GM21447 (cell line): ENCODE data around the gene KRT85.

Source experiments
- ATAC-seq: cut with Tn5 transposase; IDR thresholded peaks from one replicate; pipeline ENCODE4 v1.9.1; 2021; ENCODE audit not compliant: unreplicated experiment

The KRT85 gene

GRCh38 chr12:52395761-52396434, 28.6 kb upstream of the KRT85 start:
- no peak for ATAC-seq

GRCh38 chr12:52394836-52395405, 27.6 kb upstream of the KRT85 start:
- ATAC-seq = no peak

- ATAC-seq = no peak
Observed at GRCh38 chr12:52392465-52393007, 25.3 kb upstream of the KRT85 start.

GRCh38 chr12:52391618-52392002, 24.3 kb upstream of the KRT85 start:
- ATAC-seq = no peak

GRCh38 chr12:52390739-52391617, 23.7 kb upstream of the KRT85 start:
- ATAC-seq = no peak

- no peak for ATAC-seq
Observed at GRCh38 chr12:52389313-52390207, 22.3 kb upstream of the KRT85 start.

GRCh38 chr12:52387859-52388258, 20.6 kb upstream of the KRT85 start:
- ATAC-seq = no peak

- no peak for ATAC-seq
Observed at GRCh38 chr12:52385226-52385702, 18.0 kb upstream of the KRT85 start, which contains the start of gene KRT84. TSS of gene KRT84 (minus strand) at chr12:52385652. CDS start at chr12:52385585, 67 bp downstream.

GRCh38 chr12:52383331-52383730, 16.1 kb upstream of the KRT85 start:
- no peak for ATAC-seq

- no peak for ATAC-seq
Observed at GRCh38 chr12:52382854-52383253, 15.6 kb upstream of the KRT85 start.

GRCh38 chr12:52381206-52381605, 13.9 kb upstream of the KRT85 start:
- ATAC-seq = no peak

- ATAC-seq = no peak
Observed at GRCh38 chr12:52380271-52380694, 13.0 kb upstream of the KRT85 start.

- no peak for ATAC-seq
Observed at GRCh38 chr12:52379536-52379935, 12.3 kb upstream of the KRT85 start.

GRCh38 chr12:52378091-52378490, 10.8 kb upstream of the KRT85 start:
- no peak for ATAC-seq

- no peak for ATAC-seq
Observed at GRCh38 chr12:52377266-52377665, 10.0 kb upstream of the KRT85 start.

GRCh38 chr12:52372216-52373154, 5.2 kb upstream of the KRT85 start:
- ATAC-seq = no peak

- no peak for ATAC-seq
Observed at GRCh38 chr12:52371716-52372115, 4.4 kb upstream of the KRT85 start.

- no peak for ATAC-seq
Observed at GRCh38 chr12:52370926-52371608, 3.8 kb upstream of the KRT85 start.

- ATAC-seq = no peak
Observed at GRCh38 chr12:52369809-52370208, 2.5 kb upstream of the KRT85 start.
